Transverse colon (tissue), 4 donors: ENCODE data around the gene CD300E. TPM values are rescaled to one million over a fixed set of nuclear protein-coding genes. Genes with fewer than 3 reads are reported as not detected.

Experiments used
- DNase-seq: peaks from one replicate; pipeline ENCODE4 v3.0.0-alpha.2; 2019
- H3K27ac ChIP-seq, 4 donors: fragments of 200-600 bp; sonication (generic); 2 replicates each; pipeline ENCODE4 v1.5.1; 2016 to 2018; ENCODE audit warnings: inconsistent platforms in 4 of 4
- H3K27me3 ChIP-seq: fragments of 200-600 bp; sonication (generic); 2 replicates; pipeline ENCODE4 v1.5.1; 2017; ENCODE audit warnings: inconsistent platforms
- H3K36me3 ChIP-seq, 4 donors: fragments of 200-600 bp; sonication (generic); 2 replicates each; pipeline ENCODE4 v1.5.1; 2017 to 2019; ENCODE audit warnings: inconsistent platforms in 4 of 4
- H3K4me1 ChIP-seq, 4 donors: fragments of 200-600 bp; sonication (generic); 2 replicates each; pipeline ENCODE4 v1.5.1; 2017 to 2020; ENCODE audit warnings: inconsistent platforms in 4 of 4
- H3K4me3 ChIP-seq, 4 donors: fragments of 200-600 bp; sonication (generic); 1 replicate in 1 of 4; 2 replicates in 3 of 4; pipeline versions ENCODE4 v1.5.1 to v1.6.1; 2017 to 2019; ENCODE audit warnings: inconsistent platforms in 4 of 4
- H3K9me3 ChIP-seq, 2 donors: fragments of 200-600 bp; sonication (generic); 2 replicates each; pipeline ENCODE4 v1.5.1; 2017 to 2019; ENCODE audit warnings: inconsistent platforms in 2 of 2
- EP300 ChIP-seq: sonication (generic); formaldehyde crosslinking; IDR thresholded peaks from one replicate; pipeline ENCODE4 v1.6.1; 2017; ENCODE audit warnings: antibody characterized with exemption, low read depth
- POLR2A ChIP-seq: fragments of 450-650 bp; IDR thresholded peaks from one replicate; pipeline ENCODE4 v1.6.1; 2016; ENCODE audit warnings: antibody characterized with exemption, mild to moderate bottlenecking, moderate library complexity
- POLR2AphosphoS5 ChIP-seq, 3 donors: sonication (generic); formaldehyde crosslinking; IDR thresholded peaks; one replicate each; pipeline ENCODE4 v1.6.1; 2016; ENCODE audit warnings: antibody characterized with exemption in 3 of 3
- WGBS, 2 donors: methylation state at CpG; one replicate each; pipeline ENCODE4 v1.1.5; 2018; ENCODE audit warnings: low coverage in 1 of 2; 5-methylcytosine and 5-hydroxymethylcytosine counted together
- in situ Hi-C, 4 donors: fragments of 200-750 bp; cut with MboI; loops; one replicate each; pipeline versions ENCODE4 v1.15.0 to v1.15.1; 2017; ENCODE audit warnings: low sequenced_read_pairs in 3 of 4, low pct_ligation_motif_present in 1 of 4, low pct_unique_long_range_greater_than_20kb in 1 of 4
- intact Hi-C: fragments of 100-400 bp; cut with DNase I; formaldehyde crosslinking; loops from one replicate; pipeline ENCODE4 v1.15.1; 2023; ENCODE audit warnings: low total_unique reads
- total RNA-seq, 4 donors: library from RNA; depleted of rRNA; stranded (reverse); fragments of >200 nt; gene quantifications; one replicate each; pipeline ENCODE4 v1.1.0, GENCODE V29; 2016
- TF ChIP-seq, protein P1 (sequence below), 5 experiments: fragments of 200-600 bp in 3 of 5; fragments of 450-650 bp in 2 of 5; sonication (generic) in 3 of 5; IDR thresholded peaks; 1 replicate in 2 of 5; 2 replicates in 3 of 5; pipeline ENCODE4 v1.5.1; 2016 to 2017; ENCODE audit warnings: antibody characterized with exemption in 5 of 5, inconsistent platforms in 3 of 5, mild to moderate bottlenecking in 2 of 5, moderate library complexity in 1 of 5

The CD300E gene
- total RNA-seq: under 1 TPM in 2 of 4 donors, not detected in 2; 0.14 to 0.32 TPM

DNA sequence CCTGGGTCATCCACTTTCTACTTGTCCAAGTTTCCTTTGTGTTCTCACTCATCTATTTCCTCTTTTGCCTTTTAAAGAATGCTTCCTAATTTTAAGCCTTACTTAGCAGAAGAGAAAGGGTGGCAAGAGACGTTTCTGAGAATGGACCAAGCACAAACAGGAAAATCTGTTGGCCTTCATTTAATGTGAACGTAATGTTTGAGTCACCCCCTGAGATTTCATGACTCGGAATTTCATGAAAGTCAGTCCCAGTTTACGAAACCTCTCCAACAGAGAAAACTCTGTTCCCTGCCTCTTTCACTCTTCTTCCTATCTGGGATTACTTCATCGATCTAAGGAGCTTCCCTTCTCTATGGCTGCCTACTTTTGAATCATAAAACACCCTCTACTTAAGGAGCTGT is at the start of gene CD300E:
Gene CD300E, minus strand, starts transcription at position 46 of the 401 bp plus-strand sequence. CDS start 117 bp downstream, outside the sequence.
- H3K27me3 ChIP-seq: no peaks in the 10 kb centered on the region
- intact Hi-C loops (no loop called here), in situ Hi-C loops (no loop called here)
- no peaks in the 10 kb centered on the region for H3K36me3 ChIP-seq
- no peak within 1 kb of the TSS for H3K27ac ChIP-seq
- DNase-seq: no peak
- WGBS, 2 donors: 46 to 58% methylated on average over 5 of the region's 5 CpGs
- no peaks in the 10 kb centered on the region for H3K4me1 ChIP-seq
- H3K4me3 ChIP-seq: no peak within 1 kb of the TSS
- no peaks in the 10 kb centered on the region for H3K9me3 ChIP-seq
- TF ChIP-seq POLR2AphosphoS5 (IDR thresholded peaks at IDR 0.05): no peak
- TF ChIP-seq, protein P1, sequence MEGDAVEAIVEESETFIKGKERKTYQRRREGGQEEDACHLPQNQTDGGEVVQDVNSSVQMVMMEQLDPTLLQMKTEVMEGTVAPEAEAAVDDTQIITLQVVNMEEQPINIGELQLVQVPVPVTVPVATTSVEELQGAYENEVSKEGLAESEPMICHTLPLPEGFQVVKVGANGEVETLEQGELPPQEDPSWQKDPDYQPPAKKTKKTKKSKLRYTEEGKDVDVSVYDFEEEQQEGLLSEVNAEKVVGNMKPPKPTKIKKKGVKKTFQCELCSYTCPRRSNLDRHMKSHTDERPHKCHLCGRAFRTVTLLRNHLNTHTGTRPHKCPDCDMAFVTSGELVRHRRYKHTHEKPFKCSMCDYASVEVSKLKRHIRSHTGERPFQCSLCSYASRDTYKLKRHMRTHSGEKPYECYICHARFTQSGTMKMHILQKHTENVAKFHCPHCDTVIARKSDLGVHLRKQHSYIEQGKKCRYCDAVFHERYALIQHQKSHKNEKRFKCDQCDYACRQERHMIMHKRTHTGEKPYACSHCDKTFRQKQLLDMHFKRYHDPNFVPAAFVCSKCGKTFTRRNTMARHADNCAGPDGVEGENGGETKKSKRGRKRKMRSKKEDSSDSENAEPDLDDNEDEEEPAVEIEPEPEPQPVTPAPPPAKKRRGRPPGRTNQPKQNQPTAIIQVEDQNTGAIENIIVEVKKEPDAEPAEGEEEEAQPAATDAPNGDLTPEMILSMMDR (IDR thresholded peaks at IDR 0.05): no peak
- no peak for TF ChIP-seq POLR2A
- no peak for TF ChIP-seq EP300

DNA sequence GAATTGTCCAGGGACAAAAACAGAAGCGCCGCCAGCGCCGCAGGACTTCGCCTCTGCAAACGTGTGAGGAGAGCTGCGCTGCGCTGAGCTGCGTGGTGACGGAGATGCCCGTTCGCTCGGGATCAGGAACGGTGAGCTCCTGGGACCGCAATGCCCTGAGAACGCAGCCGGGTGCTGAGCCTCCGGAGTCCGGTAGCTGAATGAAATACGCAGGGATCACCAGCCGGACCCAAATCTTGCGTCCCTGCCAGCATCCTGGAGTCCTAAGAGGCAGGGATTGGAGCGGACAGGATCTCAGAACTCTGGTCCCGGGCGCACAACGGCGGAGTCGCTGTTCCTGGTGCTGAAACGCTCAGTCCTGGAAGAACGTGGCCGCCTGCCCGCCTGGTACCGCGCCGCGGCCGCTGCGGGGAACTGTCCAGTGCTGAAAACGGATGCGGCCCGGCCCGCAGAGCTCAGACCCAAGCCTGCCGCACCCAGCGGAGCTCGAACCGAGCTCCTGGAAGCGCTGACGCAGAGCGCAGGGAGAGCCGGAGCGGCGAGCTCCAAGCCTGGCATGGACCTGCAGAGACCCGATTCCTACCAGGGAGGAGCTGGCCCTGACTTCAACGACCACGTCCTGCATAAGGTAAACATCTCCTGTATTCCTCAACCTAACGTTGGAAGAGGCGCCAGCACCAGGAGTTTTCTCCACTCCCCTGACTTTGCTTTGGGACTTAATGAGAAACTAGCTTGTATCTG is 47.7 kb upstream of the CD300E start:
- in situ Hi-C loops: no loop called here
- Histone ChIP-seq H3K27me3 (peaks cover 79% of the 10 kb centered on the region), H3K36me3 (no peaks in the 10 kb centered on the region), H3K4me1 (peaks cover 0 to 5% (median 0%) of the 10 kb centered on the region in 4 donors), H3K9me3 (no peaks in the 10 kb centered on the region), H3K27ac (no peak overlapping the region), H3K4me3 (no peak overlapping the region)
- TF ChIP-seq POLR2AphosphoS5 (IDR thresholded peaks at IDR 0.05) (no peak), POLR2A (no peak), EP300 (no peak)
- TF ChIP-seq, protein P1 (IDR thresholded peaks at IDR 0.05): no peak
- DNase-seq: peak; percentile 62
- intact Hi-C loops: no loop called here
- WGBS, 2 donors: 31% methylated on average over 52 of the region's 57 CpGs; no CpG with 5 or more reads in 1 of the 2 donors

DNA sequence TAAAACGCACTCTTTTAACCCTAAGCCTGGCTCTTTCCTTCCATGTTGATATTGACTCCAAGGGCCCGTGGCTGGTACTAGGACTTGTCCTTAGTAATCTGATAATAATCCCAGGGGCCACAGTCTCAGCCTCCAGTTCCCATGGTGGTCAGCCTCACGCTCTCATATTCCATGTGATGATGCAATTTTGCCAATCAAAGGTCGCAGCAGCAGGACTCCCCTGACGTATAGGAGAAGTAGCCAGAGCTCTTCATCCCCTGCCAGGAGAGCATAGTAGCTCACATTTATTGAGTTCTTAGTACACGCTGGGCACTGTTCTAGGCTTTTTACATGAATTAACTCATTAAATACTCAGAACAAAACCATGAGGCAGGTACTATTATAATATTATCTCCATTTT is 46.8 kb upstream of the CD300E start:
- Histone ChIP-seq H3K27me3 (peaks cover 80% of the 10 kb centered on the region), H3K27ac (no peak overlapping the region), H3K4me3 (no peak overlapping the region), H3K4me1 (peaks cover 0 to 5% (median 0%) of the 10 kb centered on the region in 4 donors), H3K9me3 (no peaks in the 10 kb centered on the region), H3K36me3 (no peaks in the 10 kb centered on the region)
- WGBS, 2 donors: 75% methylated on average over 4 to 6 of the region's 6 CpGs
- no peak for DNase-seq
- TF ChIP-seq POLR2AphosphoS5 (IDR thresholded peaks at IDR 0.05): no peak
- TF ChIP-seq POLR2A: no peak
- TF ChIP-seq, protein P1 (IDR thresholded peaks at IDR 0.05): no peak
- no peak for TF ChIP-seq EP300
- in situ Hi-C loops (no loop called here), intact Hi-C loops (no loop called here)

DNA sequence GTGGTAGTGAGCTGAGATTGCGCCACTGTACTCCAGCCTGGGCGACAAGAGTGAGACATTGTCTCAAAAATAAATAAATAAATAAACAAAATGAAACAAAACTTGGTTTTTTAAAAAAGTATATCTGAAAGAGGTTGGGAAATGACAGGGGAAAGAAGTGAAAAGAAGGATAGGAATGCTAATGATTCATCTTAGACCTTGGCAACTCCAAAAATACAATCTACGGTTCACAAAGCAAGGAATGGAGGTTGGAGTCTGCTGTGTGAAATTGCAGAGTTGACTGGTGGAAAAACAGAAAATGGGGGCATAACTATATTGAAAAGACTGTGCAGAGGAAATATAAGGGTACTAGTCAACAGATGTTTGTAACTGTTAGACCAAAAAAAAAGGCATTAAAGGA is 40.0 kb upstream of the CD300E start:
- TF ChIP-seq, protein P1 (IDR thresholded peaks at IDR 0.05): no peak
- TF ChIP-seq POLR2AphosphoS5 (IDR thresholded peaks at IDR 0.05): no peak
- H3K4me3 ChIP-seq: no peak overlapping the region
- intact Hi-C loops (no loop called here), in situ Hi-C loops (no loop called here)
- no peak overlapping the region for H3K27ac ChIP-seq
- WGBS, 2 donors: 87 to 100% methylated on average over 2 to 3 of the region's 3 CpGs
- H3K36me3 ChIP-seq: no peaks in the 10 kb centered on the region
- no peak for DNase-seq
- H3K27me3 ChIP-seq: peaks cover 69% of the 10 kb centered on the region
- peaks cover 0 to 11% (median 0%) of the 10 kb centered on the region in 4 donors for H3K4me1 ChIP-seq
- H3K9me3 ChIP-seq: no peaks in the 10 kb centered on the region
